Fibroblast of skin of left quadriceps (primary cell): ENCODE measurements around the gene MAT1A.
"Not testable (repeated sequence)": the region's sequence is repeated elsewhere in the genome, so short reads cannot be mapped to it uniquely, and the experiment has no call there.

ENCODE experiments used
- DNase-seq, 2 experiments: peaks; one replicate each; pipeline ENCODE4 v3.0.0-alpha.2; 2013; ENCODE audit warnings: low read depth in 2 of 2

The MAT1A gene

DNA sequence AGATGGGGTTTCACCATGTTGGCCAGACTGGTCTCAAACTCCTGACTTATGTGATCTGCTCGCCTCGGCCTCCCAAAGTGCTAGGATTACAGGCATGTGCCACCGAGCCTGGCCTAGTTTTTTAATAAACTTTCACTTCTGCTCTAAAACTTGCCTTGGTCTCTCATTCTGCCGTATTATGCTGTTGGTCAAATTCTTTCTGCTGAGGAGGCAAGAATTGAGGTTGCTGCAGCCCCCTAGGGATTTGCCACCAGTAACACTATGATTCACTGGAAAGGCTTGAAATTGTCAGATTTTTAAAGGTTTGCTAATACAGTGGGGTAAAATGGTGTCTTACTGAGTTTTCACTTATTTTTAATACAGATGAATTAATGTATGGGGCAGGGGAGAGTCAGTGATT lies 62.7 kb downstream of the MAT1A start:
- peak in 1 of 2 experiments; percentile 30 for DNase-seq

DNA sequence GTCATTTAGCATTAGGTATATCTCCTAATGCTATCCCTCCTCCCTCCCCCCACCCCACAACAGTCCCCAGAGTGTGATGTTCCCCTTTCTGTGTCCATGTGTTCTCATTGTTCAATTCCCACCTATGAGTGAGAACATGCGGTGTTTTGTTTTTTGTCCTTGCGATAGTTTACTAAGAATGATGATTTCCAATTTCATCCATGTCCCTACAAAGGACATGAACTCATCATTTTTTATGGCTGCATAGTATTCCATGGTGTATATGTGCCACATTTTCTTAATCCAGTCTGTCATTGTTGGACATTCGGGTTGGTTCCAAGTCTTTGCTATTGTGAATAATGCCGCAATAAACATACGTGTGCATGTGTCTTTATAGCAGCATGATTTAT lies 66.4 kb downstream of the MAT1A start:
- DNase-seq = not testable (repeated sequence)
